Mucosa of descending colon (tissue), 3 donors: Measurements from ENCODE around the gene SPSB2. TPM values are rescaled to one million over a fixed set of nuclear protein-coding genes. Genes with fewer than 3 reads are reported as not detected.

Experiments
- ATAC-seq: fragments of 200-7000 bp; cut with Tn5 transposase; one replicate; pipeline ENCODE4 v1.9.1; 2020; ENCODE audit warnings: mild to moderate bottlenecking, moderate library complexity
- DNase-seq, 3 donors: peaks; one replicate each; pipeline ENCODE4 v3.0.0-alpha.2; 2020
- H3K36me3 ChIP-seq: fragments of 200-600 bp; one replicate; pipeline ENCODE4 v1.8.0; 2021; ENCODE audit warnings: low read depth, mild to moderate bottlenecking
- H3K4me1 ChIP-seq: fragments of 200-600 bp; one replicate; pipeline ENCODE4 v1.8.0; 2021; ENCODE audit warnings: low read depth, mild to moderate bottlenecking
- H3K4me3 ChIP-seq: fragments of 200-600 bp; one replicate; pipeline ENCODE4 v1.8.0; 2021; ENCODE audit warnings: mild to moderate bottlenecking
- H3K9me3 ChIP-seq: fragments of 200-600 bp; one replicate; pipeline ENCODE4 v1.8.0; 2021; ENCODE audit warnings: mild to moderate bottlenecking
- CTCF ChIP-seq: fragments of 200-600 bp; IDR thresholded peaks from one replicate; pipeline ENCODE4 v1.8.0; 2022; ENCODE audit warnings: antibody characterized with exemption, mild to moderate bottlenecking
- intact Hi-C, 2 donors: fragments of 100-400 bp; cut with DNase I in 1 of 2; cut with micrococcal nuclease in 1 of 2; formaldehyde crosslinking; loops; one replicate each; pipeline versions ENCODE4 v1.11.0 to v1.11.1; 2022; cut with DNase I, micrococcal nuclease
- total RNA-seq, 3 donors: library from RNA; stranded (reverse); fragmentation: NEBNext Ultra II Directional in 2 of 3; extraction: Animal tissue kit (Norgen Biotek cat#: 25700) in 2 of 3; gene quantifications; one replicate each; pipeline versions ENCODE4 v1.2.1 to v1.2.4, GENCODE V29; 2021 to 2023
- donor health status: DM: no; HTN: no; CAD: no; lungs with moderate emphysema.
- donor health status: DM: no; HTN: no; CAD: no.
- donor health status: DM: no; HTN: yes; CAD: no.

SPSB2 gene
- total RNA-seq, 3 donors from 2014 or later: 9.7 to 11.7 (median 10.6) TPM

GRCh38 chr12:6834254-6834653 lies 38.8 kb downstream of the SPSB2 start:
- Histone ChIP-seq H3K9me3 (no peaks in the 10 kb centered on the region), H3K36me3 (no peaks in the 10 kb centered on the region), H3K4me3 (no peak overlapping the region), H3K4me1 (no peaks in the 10 kb centered on the region)
- ATAC-seq (no peak), DNase-seq (no peak)
- no peak for TF ChIP-seq CTCF
- intact Hi-C loops: no loop called here

GRCh38 chr12:6833189-6833890 lies 39.8 kb downstream of the SPSB2 start:
- no peak for TF ChIP-seq CTCF
- H3K4me1 ChIP-seq: no peaks in the 10 kb centered on the region
- ATAC-seq (no peak), DNase-seq (peak in 2 of 3 donors; percentile 9 to 14)
- no peaks in the 10 kb centered on the region for H3K36me3 ChIP-seq
- no peak overlapping the region for H3K4me3 ChIP-seq
- intact Hi-C loops: no loop called here
- no peaks in the 10 kb centered on the region for H3K9me3 ChIP-seq

GRCh38 chr12:6832125-6832524 lies 41.0 kb downstream of the SPSB2 start:
- TF ChIP-seq CTCF: no peak
- peaks cover 5% of the 10 kb centered on the region for H3K4me1 ChIP-seq
- H3K9me3 ChIP-seq: no peaks in the 10 kb centered on the region
- H3K4me3 ChIP-seq: no peak overlapping the region
- H3K36me3 ChIP-seq: no peaks in the 10 kb centered on the region
- peak in 2 of 3 donors; percentile 2 for DNase-seq
- intact Hi-C loops: no loop called here
- ATAC-seq: no peak

- TF ChIP-seq CTCF: no peak
- Histone ChIP-seq H3K9me3 (no peaks in the 10 kb centered on the region), H3K4me1 (peaks cover 6% of the 10 kb centered on the region), H3K4me3 (no peak overlapping the region), H3K36me3 (no peaks in the 10 kb centered on the region)
- no peak for ATAC-seq
- DNase-seq: peak in 1 of 3 donors; percentile 14
- intact Hi-C loops: no loop called here
Observed at GRCh38 chr12:6831450-6831995, 41.6 kb downstream of the SPSB2 start.

- DNase-seq (peak in 2 of 3 donors; percentile 15 to 36), ATAC-seq (no peak)
- intact Hi-C loops: no loop called here
- no peaks in the 10 kb centered on the region for H3K36me3 ChIP-seq
- peaks cover 6% of the 10 kb centered on the region for H3K4me1 ChIP-seq
- TF ChIP-seq CTCF: no peak
- H3K4me3 ChIP-seq: no peak overlapping the region
- no peaks in the 10 kb centered on the region for H3K9me3 ChIP-seq
Observed at GRCh38 chr12:6830999-6831398, 42.1 kb downstream of the SPSB2 start.
